CD4-positive, alpha-beta T cell treated with Interleukin-15 for 1 hour (primary cell): Measurements from ENCODE around the gene DUSP19.
"Not testable (repeated sequence)": the region's sequence is repeated elsewhere in the genome, so short reads cannot be mapped to it uniquely, and the experiment has no call there.

ENCODE experiments used
- DNase-seq: peaks from one replicate; pipeline ENCODE4 v3.0.0-alpha.2; 2020

Gene DUSP19

GRCh38 chr2:183078464-183079138 lies at the start of gene DUSP19:
TSS of gene DUSP19 (plus strand) at chr2:183078747. CDS start at chr2:183078934, 187 bp downstream.
- DNase-seq = peak; percentile 84

GRCh38 chr2:183029219-183029618 lies 49.3 kb upstream of the DUSP19 start:
- DNase-seq = no peak

- no peak for DNase-seq
Measured at GRCh38 chr2:183031911-183032794, 46.4 kb upstream of the DUSP19 start.

GRCh38 chr2:183033951-183034350 lies 44.6 kb upstream of the DUSP19 start:
- no peak for DNase-seq

- DNase-seq = no peak
Measured at GRCh38 chr2:183034806-183035205, 43.7 kb upstream of the DUSP19 start.

- DNase-seq = no peak
Measured at GRCh38 chr2:183035298-183035953, 43.1 kb upstream of the DUSP19 start.

- DNase-seq = no peak
Measured at GRCh38 chr2:183035954-183036669, 42.4 kb upstream of the DUSP19 start.

- no peak for DNase-seq
Measured at GRCh38 chr2:183037074-183037552, 41.4 kb upstream of the DUSP19 start.

GRCh38 chr2:183037553-183038340 lies 40.8 kb upstream of the DUSP19 start:
- DNase-seq = no peak

- DNase-seq = peak; percentile 81
Measured at GRCh38 chr2:183038341-183039300, 39.9 kb upstream of the DUSP19 start, which contains the start of gene NCKAP1. TSS of gene NCKAP1 (minus strand) at chr2:183038457. CDS start at chr2:183038099, 358 bp downstream.

GRCh38 chr2:183040604-183041003 lies 37.9 kb upstream of the DUSP19 start:
- no peak for DNase-seq

- DNase-seq = not testable (repeated sequence)
Measured at GRCh38 chr2:183043580-183043979, 35.0 kb upstream of the DUSP19 start.

GRCh38 chr2:183047486-183048125 lies 30.9 kb upstream of the DUSP19 start:
- not testable (repeated sequence) for DNase-seq

GRCh38 chr2:183049420-183049819 lies 29.1 kb upstream of the DUSP19 start:
- DNase-seq = no peak

- DNase-seq = no peak
Measured at GRCh38 chr2:183057333-183057985, 21.1 kb upstream of the DUSP19 start.

- DNase-seq = no peak
Measured at GRCh38 chr2:183059561-183059960, 19.0 kb upstream of the DUSP19 start.

GRCh38 chr2:183060571-183061231 lies 17.8 kb upstream of the DUSP19 start:
- no peak for DNase-seq

- DNase-seq = no peak
Measured at GRCh38 chr2:183063083-183063482, 15.5 kb upstream of the DUSP19 start.

- DNase-seq = no peak
Measured at GRCh38 chr2:183068561-183068960, 10.0 kb upstream of the DUSP19 start.
